Lower leg skin (tissue), 3 donors: ENCODE measurements around the gene CNNM4.

ENCODE experiments used
- POLR2A ChIP-seq, 2 donors: fragments of 450-650 bp; IDR thresholded peaks; one replicate each; pipeline ENCODE4 v1.6.1; 2016 to 2017; ENCODE audit warnings: antibody characterized with exemption in 2 of 2, mild to moderate bottlenecking in 1 of 2, moderate library complexity in 1 of 2
- TF ChIP-seq, protein P1 (sequence below), 3 donors: fragments of 450-650 bp; IDR thresholded peaks; one replicate each; pipeline ENCODE4 v1.5.1; 2016; ENCODE audit warnings: antibody characterized with exemption in 3 of 3, mild to moderate bottlenecking in 3 of 3, moderate library complexity in 2 of 3

DNA sequence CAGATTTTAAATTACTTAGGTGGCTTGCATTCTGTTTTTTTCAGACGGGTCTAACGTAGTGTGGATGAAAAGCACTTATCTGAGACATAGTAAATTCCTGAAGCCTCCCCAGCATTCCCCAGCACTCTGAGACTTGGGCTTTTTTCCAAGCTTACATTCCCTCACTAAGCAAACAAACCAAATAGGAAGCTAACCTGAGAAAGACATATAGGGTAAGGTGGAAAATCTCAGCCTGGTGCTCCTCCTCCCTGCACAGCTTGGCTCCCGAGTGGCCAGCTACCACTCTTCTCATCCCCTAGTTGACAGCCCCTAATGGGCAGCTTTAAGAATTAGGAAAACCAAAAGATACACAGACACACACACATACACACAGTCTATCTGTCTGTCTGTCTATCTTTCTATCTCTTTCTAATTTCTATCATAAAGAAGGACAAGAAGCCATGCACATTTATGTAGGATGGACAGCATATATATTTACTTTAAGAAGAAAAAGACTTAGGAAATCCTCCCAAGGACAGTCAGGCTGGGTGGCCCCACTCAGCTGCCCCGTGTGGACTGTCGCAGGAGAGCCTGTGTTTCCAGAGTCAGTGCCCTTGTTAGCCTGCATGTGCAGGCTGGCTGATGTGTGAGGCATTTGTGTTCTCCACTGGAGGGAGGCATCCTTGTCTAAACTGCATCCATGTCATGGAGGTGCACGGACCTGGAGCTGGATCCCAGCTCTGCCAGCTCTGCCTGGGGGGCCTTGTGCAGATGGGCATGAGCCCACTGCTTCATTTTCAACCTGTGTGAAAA is 63.6 kb downstream of the CNNM4 start:
- TF ChIP-seq, protein P1, sequence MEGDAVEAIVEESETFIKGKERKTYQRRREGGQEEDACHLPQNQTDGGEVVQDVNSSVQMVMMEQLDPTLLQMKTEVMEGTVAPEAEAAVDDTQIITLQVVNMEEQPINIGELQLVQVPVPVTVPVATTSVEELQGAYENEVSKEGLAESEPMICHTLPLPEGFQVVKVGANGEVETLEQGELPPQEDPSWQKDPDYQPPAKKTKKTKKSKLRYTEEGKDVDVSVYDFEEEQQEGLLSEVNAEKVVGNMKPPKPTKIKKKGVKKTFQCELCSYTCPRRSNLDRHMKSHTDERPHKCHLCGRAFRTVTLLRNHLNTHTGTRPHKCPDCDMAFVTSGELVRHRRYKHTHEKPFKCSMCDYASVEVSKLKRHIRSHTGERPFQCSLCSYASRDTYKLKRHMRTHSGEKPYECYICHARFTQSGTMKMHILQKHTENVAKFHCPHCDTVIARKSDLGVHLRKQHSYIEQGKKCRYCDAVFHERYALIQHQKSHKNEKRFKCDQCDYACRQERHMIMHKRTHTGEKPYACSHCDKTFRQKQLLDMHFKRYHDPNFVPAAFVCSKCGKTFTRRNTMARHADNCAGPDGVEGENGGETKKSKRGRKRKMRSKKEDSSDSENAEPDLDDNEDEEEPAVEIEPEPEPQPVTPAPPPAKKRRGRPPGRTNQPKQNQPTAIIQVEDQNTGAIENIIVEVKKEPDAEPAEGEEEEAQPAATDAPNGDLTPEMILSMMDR (IDR thresholded peaks at IDR 0.05) = no peak
- TF ChIP-seq POLR2A (IDR thresholded peaks at IDR 0.05) = no peak
